Mesendoderm (in vitro differentiated cells): ENCODE results near the gene LRCH1.

ENCODE experiments used
- DNase-seq: peaks from one replicate; pipeline ENCODE4 v3.0.0; 2013
- H2AK5ac ChIP-seq: 2 replicates; pipeline ENCODE4 v1.6.1; 2013; ENCODE audit warnings: low read length, inconsistent platforms
- H2BK120ac ChIP-seq: 2 replicates; pipeline ENCODE4 v1.6.1; 2013; ENCODE audit warnings: low read depth, mild to moderate bottlenecking, low read length, moderate library complexity, mixed read lengths
- H2BK15ac ChIP-seq: replicated peaks from 2 replicates; pipeline ENCODE4 v1.6.1; 2013; ENCODE audit warnings: low read depth, mild to moderate bottlenecking, moderate library complexity
- H2BK5ac ChIP-seq: 2 replicates; pipeline ENCODE4 v1.6.1; 2013; ENCODE audit warnings: low read length, inconsistent platforms
- H3K18ac ChIP-seq: 2 replicates; pipeline ENCODE4 v1.6.1; 2013; ENCODE audit warnings: mild to moderate bottlenecking, low read length, mixed read lengths
- H3K23ac ChIP-seq: one replicate; pipeline ENCODE4 v1.6.1; 2013; ENCODE audit warnings: low read length
- H3K27ac ChIP-seq: 2 replicates; pipeline ENCODE4 v1.5.1; 2013; ENCODE audit warnings: low read depth, mild to moderate bottlenecking, inconsistent platforms, low read length, moderate library complexity
- H3K27me3 ChIP-seq: 2 replicates; pipeline ENCODE4 v1.6.1; 2013; ENCODE audit warnings: low read length, control low read depth, mild to moderate bottlenecking, inconsistent platforms; ENCODE audit not compliant: insufficient read depth, poor library complexity
- H3K36me3 ChIP-seq: 2 replicates; pipeline ENCODE4 v1.6.1; 2013; ENCODE audit warnings: low read length, inconsistent platforms; ENCODE audit not compliant: control insufficient read depth, insufficient read depth
- H3K4ac ChIP-seq: one replicate; pipeline ENCODE4 v1.6.1; 2013; ENCODE audit warnings: low read depth, mild to moderate bottlenecking, low read length, moderate library complexity
- H3K4me1 ChIP-seq: 2 replicates; pipeline ENCODE4 v1.6.1; 2013; ENCODE audit warnings: low read depth, low read length, inconsistent platforms; ENCODE audit not compliant: control insufficient read depth
- H3K4me2 ChIP-seq: 2 replicates; pipeline ENCODE4 v1.6.1; 2013; ENCODE audit warnings: low read length
- H3K4me3 ChIP-seq: 2 replicates; pipeline ENCODE4 v1.5.1; 2013; ENCODE audit warnings: mild to moderate bottlenecking, low read length
- H3K56ac ChIP-seq: one replicate; pipeline ENCODE4 v1.6.1; 2013; ENCODE audit warnings: low read length
- H3K79me1 ChIP-seq: 2 replicates; pipeline ENCODE4 v1.6.1; 2013; ENCODE audit warnings: low read length, inconsistent platforms
- H3K79me2 ChIP-seq: 2 replicates; pipeline ENCODE4 v1.6.1; 2013; ENCODE audit warnings: mild to moderate bottlenecking, low read length; ENCODE audit not compliant: control insufficient read depth, insufficient read depth
- H3K9ac ChIP-seq: 2 replicates; pipeline ENCODE4 v1.6.1; 2013; ENCODE audit warnings: low read length, inconsistent platforms
- H4K5ac ChIP-seq: one replicate; pipeline ENCODE4 v1.6.1; 2013; ENCODE audit warnings: low read length
- H4K8ac ChIP-seq: one replicate; pipeline ENCODE4 v1.6.1; 2013; ENCODE audit warnings: low read depth, mild to moderate bottlenecking, control low read depth, low read length, moderate library complexity
- WGBS: extraction: QIAGEN DNeasy Blood & Tissue Kit; methylation state at CpG from one replicate; pipeline ENCODE4 v1.1.7; 2013; ENCODE audit warnings: low lambda C conversion rate, missing lambda C conversion rate; ENCODE audit not compliant: insufficient coverage; ENCODE audit errors: extremely low coverage; 5-methylcytosine and 5-hydroxymethylcytosine counted together

The LRCH1 gene

GRCh38 chr13:46521921-46522747 lies 30.8 kb upstream of the LRCH1 start:
- no CpG with 5 or more reads among the region's 4 CpGs for WGBS
- Histone ChIP-seq H3K27me3 (no peaks in the 10 kb centered on the region), H4K5ac (no peak overlapping the region), H3K79me2 (no peaks in the 10 kb centered on the region), H3K4ac (no peak overlapping the region), H3K27ac (no peak overlapping the region), H3K23ac (no peak overlapping the region), H3K79me1 (no peaks in the 10 kb centered on the region), H3K56ac (no peak overlapping the region), H3K4me3 (no peak overlapping the region), H3K36me3 (no peaks in the 10 kb centered on the region), H3K4me1 (no peaks in the 10 kb centered on the region), H4K8ac (no peak overlapping the region), H2AK5ac (no peak overlapping the region), H2BK15ac (no peak overlapping the region), H3K9ac (no peak overlapping the region), H3K18ac (no peak overlapping the region), H2BK5ac (no peak overlapping the region), H2BK120ac (no peak overlapping the region), H3K4me2 (no peak overlapping the region)
- no peak for DNase-seq

- peak; percentile 11 for DNase-seq
- Histone ChIP-seq H4K5ac (no peak overlapping the region), H3K79me1 (no peaks in the 10 kb centered on the region)
These were observed 30.3 kb upstream of the LRCH1 start for GRCh38 chr13:46522748-46523030.

DNA sequence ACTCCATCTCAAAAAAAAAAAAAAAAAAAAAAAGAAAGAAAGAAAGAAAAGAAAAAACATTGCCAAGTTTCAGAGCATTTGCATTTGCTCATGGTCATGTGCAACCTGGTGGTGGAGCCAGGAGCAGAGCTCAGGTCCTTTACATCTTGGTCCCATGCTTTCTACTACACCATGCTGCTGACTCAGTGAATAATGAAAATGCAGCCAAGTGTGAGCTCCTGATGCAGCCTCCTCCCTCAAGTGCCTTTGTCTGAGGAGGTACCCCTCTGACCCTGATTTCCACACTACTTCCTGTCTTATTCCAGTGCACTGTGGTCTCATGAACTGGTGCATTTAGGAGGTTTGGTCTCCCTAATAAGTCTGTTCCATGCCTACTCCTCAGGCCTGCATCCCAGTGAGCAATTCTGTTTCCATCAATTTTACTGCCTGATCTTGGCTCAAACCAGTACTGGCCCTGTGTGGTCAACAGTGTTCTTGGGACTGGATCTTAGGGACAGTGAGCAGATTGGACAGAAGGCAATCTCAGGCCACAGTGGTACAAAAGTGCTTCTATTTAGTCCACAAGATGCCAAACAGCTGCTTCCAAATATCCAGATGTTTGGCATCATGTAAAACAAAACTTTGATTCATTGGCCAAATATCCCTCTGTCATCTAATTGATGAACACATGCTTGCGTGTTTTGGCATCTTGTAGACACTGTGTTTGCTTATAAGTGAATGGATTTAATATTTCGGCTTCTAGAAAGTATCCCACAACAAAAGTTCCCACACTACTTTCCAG lies 28.8 kb upstream of the LRCH1 start:
- no peak overlapping the region for H3K18ac ChIP-seq
- no peak for DNase-seq
- no peaks in the 10 kb centered on the region for H3K4me1 ChIP-seq
- H3K4ac ChIP-seq: no peak overlapping the region
- no peak overlapping the region for H2BK5ac ChIP-seq
- H3K56ac ChIP-seq: no peak overlapping the region
- H3K23ac ChIP-seq: no peak overlapping the region
- no peaks in the 10 kb centered on the region for H3K79me1 ChIP-seq
- H3K27ac ChIP-seq: no peak overlapping the region
- no peak overlapping the region for H2AK5ac ChIP-seq
- WGBS: no CpG with 5 or more reads among the region's 2 CpGs
- no peak overlapping the region for H2BK15ac ChIP-seq
- no peak overlapping the region for H3K4me3 ChIP-seq
- no peaks in the 10 kb centered on the region for H3K36me3 ChIP-seq
- no peak overlapping the region for H4K5ac ChIP-seq
- no peak overlapping the region for H2BK120ac ChIP-seq
- no peak overlapping the region for H3K9ac ChIP-seq
- H4K8ac ChIP-seq: no peak overlapping the region
- no peaks in the 10 kb centered on the region for H3K27me3 ChIP-seq
- H3K4me2 ChIP-seq: no peak overlapping the region
- H3K79me2 ChIP-seq: no peaks in the 10 kb centered on the region

More at GRCh38 chr13:46522748-46523030, 30.3 kb upstream of the LRCH1 start:
- Histone ChIP-seq H3K23ac (no peak overlapping the region), H3K4me2 (no peak overlapping the region), H2BK120ac (no peak overlapping the region), H3K56ac (no peak overlapping the region), H3K4me1 (no peaks in the 10 kb centered on the region), H3K27ac (no peak overlapping the region), H3K36me3 (no peaks in the 10 kb centered on the region), H3K18ac (no peak overlapping the region), H3K4me3 (no peak overlapping the region), H4K8ac (no peak overlapping the region), H3K9ac (no peak overlapping the region), H2BK5ac (no peak overlapping the region), H3K79me2 (no peaks in the 10 kb centered on the region), H2AK5ac (no peak overlapping the region), H3K4ac (no peak overlapping the region), H3K27me3 (no peaks in the 10 kb centered on the region), H2BK15ac (no peak overlapping the region)

- no peak overlapping the region for H3K27ac ChIP-seq
- H2BK5ac ChIP-seq: no peak overlapping the region
- H3K4me3 ChIP-seq: no peak overlapping the region
- H3K4ac ChIP-seq: no peak overlapping the region
- no peak overlapping the region for H4K5ac ChIP-seq
- H2AK5ac ChIP-seq: no peak overlapping the region
- no peak overlapping the region for H3K9ac ChIP-seq
- no peaks in the 10 kb centered on the region for H3K79me1 ChIP-seq
- WGBS: no CpG with 5 or more reads among the region's 7 CpGs
- no peak overlapping the region for H3K23ac ChIP-seq
- no peak overlapping the region for H3K56ac ChIP-seq
- no peak for DNase-seq
- no peak overlapping the region for H2BK120ac ChIP-seq
- H3K4me1 ChIP-seq: no peaks in the 10 kb centered on the region
- H3K27me3 ChIP-seq: no peaks in the 10 kb centered on the region
- H2BK15ac ChIP-seq: no peak overlapping the region
- H3K79me2 ChIP-seq: no peaks in the 10 kb centered on the region
- H3K36me3 ChIP-seq: no peaks in the 10 kb centered on the region
- H3K18ac ChIP-seq: no peak overlapping the region
- H3K4me2 ChIP-seq: no peak overlapping the region
- H4K8ac ChIP-seq: no peak overlapping the region
These were observed 26.8 kb upstream of the LRCH1 start for GRCh38 chr13:46526100-46526735.

DNA sequence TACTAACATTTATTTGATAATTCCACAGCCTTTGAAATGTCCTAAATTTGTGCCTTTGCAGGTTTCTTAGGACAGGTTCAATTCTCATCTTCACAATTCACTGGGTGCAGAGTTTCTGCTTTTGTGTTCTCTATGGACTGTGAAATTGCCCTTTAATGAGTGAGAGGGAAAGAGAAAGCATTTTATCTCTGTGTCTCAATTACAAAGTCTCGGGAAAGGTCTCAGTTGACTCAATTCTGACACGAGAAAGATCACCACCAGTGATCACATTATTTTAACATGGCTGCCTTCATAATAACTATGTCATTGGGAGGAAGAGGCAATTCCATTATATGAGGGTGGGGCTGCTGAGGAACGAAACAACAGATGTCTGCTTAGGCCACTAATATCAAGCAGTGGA lies 26.2 kb upstream of the LRCH1 start:
- no CpG with 5 or more reads among the region's 3 CpGs for WGBS
- H4K8ac ChIP-seq: no peak overlapping the region
- no peak overlapping the region for H2BK5ac ChIP-seq
- H2BK15ac ChIP-seq: no peak overlapping the region
- no peak overlapping the region for H2BK120ac ChIP-seq
- no peaks in the 10 kb centered on the region for H3K79me2 ChIP-seq
- no peak overlapping the region for H3K4me3 ChIP-seq
- H3K4me2 ChIP-seq: no peak overlapping the region
- no peak overlapping the region for H3K4ac ChIP-seq
- DNase-seq: no peak
- H3K9ac ChIP-seq: no peak overlapping the region
- H2AK5ac ChIP-seq: no peak overlapping the region
- no peak overlapping the region for H3K18ac ChIP-seq
- H3K23ac ChIP-seq: no peak overlapping the region
- H3K4me1 ChIP-seq: no peaks in the 10 kb centered on the region
- H3K56ac ChIP-seq: no peak overlapping the region
- H4K5ac ChIP-seq: no peak overlapping the region
- no peaks in the 10 kb centered on the region for H3K36me3 ChIP-seq
- H3K27ac ChIP-seq: no peak overlapping the region
- no peaks in the 10 kb centered on the region for H3K27me3 ChIP-seq
- no peaks in the 10 kb centered on the region for H3K79me1 ChIP-seq
